HUES64 (cell line): ENCODE data around the gene LRRC4C.

Experiments used
- H3K27ac ChIP-seq: 2 replicates; pipeline ENCODE4 v1.7.0; 2013; ENCODE audit warnings: low read depth, low read length, inconsistent platforms
- H3K27me3 ChIP-seq: 2 replicates; pipeline ENCODE4 v1.6.1; 2013; ENCODE audit warnings: mild to moderate bottlenecking, low read length; ENCODE audit not compliant: insufficient read depth
- H3K36me3 ChIP-seq: 2 replicates; pipeline ENCODE4 v1.6.1; 2013; ENCODE audit warnings: mild to moderate bottlenecking, low read length; ENCODE audit not compliant: insufficient read depth
- H3K4me1 ChIP-seq: 2 replicates; pipeline ENCODE4 v1.6.1; 2013; ENCODE audit warnings: mild to moderate bottlenecking, low read length, moderate library complexity; ENCODE audit not compliant: insufficient read depth
- H3K4me3 ChIP-seq: 2 replicates; pipeline ENCODE4 v1.5.1; 2013; ENCODE audit warnings: mild to moderate bottlenecking, low read length, moderate library complexity
- H3K9ac ChIP-seq: 2 replicates; pipeline ENCODE4 v1.6.1; 2013; ENCODE audit warnings: mild to moderate bottlenecking, low read depth, low read length
- H3K9me3 ChIP-seq: 2 replicates; pipeline ENCODE4 v1.6.1; 2013; ENCODE audit warnings: low read depth, low read length; ENCODE audit not compliant: insufficient read depth
- WGBS: fragments of 150-250, 120-280 bp; methylation state at CpG from one replicate; pipeline ENCODE4 v1.1.7; 2013; ENCODE audit warnings: missing lambda C conversion rate; 5-methylcytosine and 5-hydroxymethylcytosine counted together

Gene LRRC4C

GRCh38 chr11:40190294-40190693 is 1269.2 kb downstream of the LRRC4C start:
- Histone ChIP-seq H3K27me3 (no peaks in the 10 kb centered on the region; the same call in 1 of the 2 replicates), H3K9ac (no peak overlapping the region), H3K27ac (no peak overlapping the region), H3K36me3 (no peaks in the 10 kb centered on the region), H3K4me3 (no peak overlapping the region), H3K9me3 (no peaks in the 10 kb centered on the region), H3K4me1 (no peaks in the 10 kb centered on the region)
- WGBS, result 85% methylated on average over 5 of the region's 5 CpGs

DNA sequence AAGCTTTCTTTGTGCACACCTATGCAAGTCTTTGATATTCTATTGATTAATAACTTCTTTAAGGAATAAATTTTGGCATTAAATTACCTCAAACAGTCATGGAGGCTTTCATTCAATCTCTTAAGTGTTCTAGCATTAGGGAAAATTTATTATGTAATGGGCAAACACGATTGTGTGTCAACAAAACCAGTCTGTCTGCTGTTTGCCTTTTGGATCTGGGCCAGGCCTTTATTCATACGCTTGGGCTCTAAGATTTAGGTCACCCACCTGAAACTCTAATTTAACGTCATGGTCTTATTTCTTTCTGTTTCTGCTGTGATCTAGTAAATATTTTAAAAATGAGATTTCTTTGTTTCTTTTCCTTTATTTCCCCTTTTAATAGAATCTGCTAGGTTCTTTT is 1270.6 kb downstream of the LRRC4C start:
- Histone ChIP-seq H3K27me3 (no peaks in the 10 kb centered on the region; the same call in 1 of the 2 replicates), H3K9ac (no peak overlapping the region), H3K27ac (no peak overlapping the region), H3K4me3 (no peak overlapping the region), H3K36me3 (no peaks in the 10 kb centered on the region), H3K4me1 (no peaks in the 10 kb centered on the region), H3K9me3 (no peaks in the 10 kb centered on the region)
- 91% methylated on average over 2 of the region's 3 CpGs for WGBS

DNA sequence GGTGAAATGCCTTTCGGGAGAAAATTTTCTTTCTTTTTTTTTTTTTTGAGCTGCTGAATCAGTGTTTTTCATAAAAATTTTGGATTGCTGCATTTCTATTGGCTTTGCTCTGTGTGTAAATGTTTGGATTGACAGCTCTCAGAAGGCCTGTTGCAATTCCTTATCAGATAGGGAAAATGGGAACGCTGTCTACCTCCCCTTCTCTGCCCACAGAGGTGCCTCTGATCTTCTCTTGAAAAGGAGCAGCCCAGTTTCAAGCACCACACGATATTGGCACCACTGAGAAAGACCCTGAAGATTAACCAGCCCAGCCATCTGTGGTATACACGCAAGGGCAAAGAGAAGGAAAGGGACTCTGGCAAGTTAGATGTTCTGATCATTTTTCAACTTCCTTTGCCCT is 1272.2 kb downstream of the LRRC4C start:
- H3K4me1 ChIP-seq, result no peaks in the 10 kb centered on the region
- no peaks in the 10 kb centered on the region for H3K36me3 ChIP-seq
- H3K27ac ChIP-seq, result no peak overlapping the region
- H3K4me3 ChIP-seq, result no peak overlapping the region
- H3K9ac ChIP-seq, result no peak overlapping the region
- H3K9me3 ChIP-seq, result no peaks in the 10 kb centered on the region
- WGBS, result 88% methylated on average over 4 of the region's 4 CpGs
- H3K27me3 ChIP-seq, result no peaks in the 10 kb centered on the region; the same call in 1 of the 2 replicates

GRCh38 chr11:40186437-40187263 is 1272.8 kb downstream of the LRRC4C start:
- H3K4me3 ChIP-seq, result no peak overlapping the region
- H3K36me3 ChIP-seq, result no peaks in the 10 kb centered on the region
- H3K27ac ChIP-seq, result no peak overlapping the region
- H3K4me1 ChIP-seq, result no peaks in the 10 kb centered on the region
- H3K9ac ChIP-seq, result no peak overlapping the region
- no peaks in the 10 kb centered on the region for H3K9me3 ChIP-seq
- H3K27me3 ChIP-seq, result no peaks in the 10 kb centered on the region; the same call in 1 of the 2 replicates
- WGBS, result 89% methylated on average over 12 of the region's 13 CpGs

DNA sequence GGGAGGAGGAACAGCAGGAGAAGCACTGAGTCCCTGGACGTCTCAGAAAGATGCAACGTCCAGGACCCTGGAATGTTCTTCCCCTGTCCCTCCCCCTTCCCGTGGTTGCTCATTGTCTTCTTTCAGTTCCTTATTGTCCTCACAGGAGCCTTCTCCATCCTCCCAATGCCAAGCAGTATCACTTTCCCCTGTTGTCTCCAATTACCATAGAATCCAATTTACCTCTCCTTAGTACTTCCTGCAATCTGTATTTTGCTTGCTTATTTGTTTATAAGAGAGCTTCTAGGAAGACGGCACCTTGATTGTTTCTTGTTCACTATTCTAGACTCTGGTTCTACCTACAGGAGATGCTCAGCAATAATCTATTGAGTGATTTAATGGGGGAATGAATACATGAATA is 1273.7 kb downstream of the LRRC4C start:
- Histone ChIP-seq H3K27ac (no peak overlapping the region), H3K9me3 (no peaks in the 10 kb centered on the region), H3K4me3 (no peak overlapping the region), H3K27me3 (no peaks in the 10 kb centered on the region; the same call in 1 of the 2 replicates), H3K9ac (no peak overlapping the region), H3K4me1 (no peaks in the 10 kb centered on the region), H3K36me3 (no peaks in the 10 kb centered on the region)
- 81% methylated on average over 3 of the region's 4 CpGs for WGBS

- Histone ChIP-seq H3K27me3 (no peaks in the 10 kb centered on the region; the same call in 1 of the 2 replicates), H3K27ac (no peak overlapping the region), H3K36me3 (no peaks in the 10 kb centered on the region), H3K9ac (no peak overlapping the region), H3K4me1 (no peaks in the 10 kb centered on the region), H3K4me3 (no peak overlapping the region), H3K9me3 (no peaks in the 10 kb centered on the region)
- WGBS, result 90% methylated on average over 4 of the region's 5 CpGs
These were observed 1276.1 kb downstream of the LRRC4C start for GRCh38 chr11:40183073-40184064.

DNA sequence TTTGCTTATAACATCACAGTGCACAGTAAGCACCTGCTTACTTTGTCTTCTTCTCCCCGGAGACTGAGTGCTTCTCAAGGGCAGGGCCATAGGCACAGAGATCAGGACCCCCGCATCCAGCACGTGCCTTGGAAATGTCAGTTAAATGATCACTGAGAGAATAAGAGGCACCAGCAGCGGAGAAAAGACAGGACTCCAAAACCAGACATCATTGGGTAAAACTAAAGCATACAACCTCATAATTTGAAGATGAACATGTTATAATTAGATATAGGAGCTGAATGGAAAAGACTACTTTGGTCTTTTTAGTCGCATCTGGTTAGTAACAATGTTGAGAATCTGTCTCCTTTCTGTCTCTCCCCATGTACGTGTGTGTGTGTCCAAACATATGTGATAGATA is 1279.9 kb downstream of the LRRC4C start:
- H3K27ac ChIP-seq, result no peak overlapping the region
- no peaks in the 10 kb centered on the region for H3K27me3 ChIP-seq
- no peak overlapping the region for H3K4me3 ChIP-seq
- WGBS, result 90% methylated on average over 5 of the region's 6 CpGs
- no peaks in the 10 kb centered on the region for H3K9me3 ChIP-seq
- no peak overlapping the region for H3K9ac ChIP-seq
- no peaks in the 10 kb centered on the region for H3K36me3 ChIP-seq
- no peaks in the 10 kb centered on the region for H3K4me1 ChIP-seq

- H3K9me3 ChIP-seq, result no peaks in the 10 kb centered on the region
- no peaks in the 10 kb centered on the region for H3K27me3 ChIP-seq
- no peaks in the 10 kb centered on the region for H3K36me3 ChIP-seq
- H3K4me1 ChIP-seq, result no peaks in the 10 kb centered on the region
- no peak overlapping the region for H3K9ac ChIP-seq
- WGBS, result 93% methylated on average over 2 of the region's 2 CpGs
- H3K4me3 ChIP-seq, result no peak overlapping the region
- H3K27ac ChIP-seq, result no peak overlapping the region
These were observed 1281.0 kb downstream of the LRRC4C start for GRCh38 chr11:40178470-40178869.

DNA sequence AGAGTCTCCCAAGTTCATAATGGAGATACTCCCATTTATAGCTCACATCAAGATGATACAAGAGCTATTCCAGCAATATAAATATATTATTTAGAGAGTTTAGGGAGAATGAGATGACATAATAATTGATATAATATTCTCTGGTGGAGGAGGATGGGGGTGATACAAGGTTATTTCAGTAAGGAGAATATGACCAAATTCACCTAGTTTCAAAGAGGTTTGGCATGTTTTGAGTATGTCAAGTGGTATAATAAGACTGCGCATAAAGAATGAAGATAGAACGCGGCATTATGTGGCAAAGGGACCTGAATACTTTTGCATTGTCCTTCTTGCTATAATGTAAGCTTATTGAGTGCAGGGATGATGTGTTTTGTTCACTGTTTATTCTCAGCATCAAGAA is 1283.5 kb downstream of the LRRC4C start:
- Histone ChIP-seq H3K36me3 (no peaks in the 10 kb centered on the region), H3K4me1 (no peaks in the 10 kb centered on the region), H3K27ac (no peak overlapping the region), H3K9ac (no peak overlapping the region), H3K9me3 (no peaks in the 10 kb centered on the region), H3K4me3 (no peak overlapping the region), H3K27me3 (no peaks in the 10 kb centered on the region)
- 97% methylated on average over 3 of the region's 3 CpGs for WGBS

DNA sequence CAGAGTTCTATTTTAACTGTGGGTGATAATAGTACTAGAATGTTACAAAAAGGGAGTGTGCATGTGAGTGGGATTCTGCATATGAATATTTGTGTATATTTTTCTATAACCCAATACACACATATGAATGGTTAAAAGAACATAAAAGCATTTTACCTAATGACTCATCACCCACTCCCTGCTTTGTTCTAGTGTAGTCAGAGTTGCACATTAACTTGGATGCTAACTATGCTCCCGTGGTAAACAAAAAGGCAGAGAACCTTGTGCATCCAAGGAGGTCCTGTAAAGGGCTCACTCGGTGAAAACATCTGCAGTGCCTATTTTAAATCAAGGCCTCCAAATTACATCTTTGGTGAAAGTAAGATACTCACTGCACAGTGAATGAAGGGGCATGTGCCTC is 1289.4 kb downstream of the LRRC4C start:
- H3K9me3 ChIP-seq, result peaks cover 2% of the 10 kb centered on the region; the same call in 1 of the 2 replicates
- H3K4me3 ChIP-seq, result no peak overlapping the region
- no peak overlapping the region for H3K9ac ChIP-seq
- H3K27ac ChIP-seq, result no peak overlapping the region
- no peaks in the 10 kb centered on the region for H3K27me3 ChIP-seq
- no peaks in the 10 kb centered on the region for H3K36me3 ChIP-seq
- H3K4me1 ChIP-seq, result peaks cover 22% of the 10 kb centered on the region
- WGBS, result 45% methylated on average over 2 of the region's 2 CpGs

DNA sequence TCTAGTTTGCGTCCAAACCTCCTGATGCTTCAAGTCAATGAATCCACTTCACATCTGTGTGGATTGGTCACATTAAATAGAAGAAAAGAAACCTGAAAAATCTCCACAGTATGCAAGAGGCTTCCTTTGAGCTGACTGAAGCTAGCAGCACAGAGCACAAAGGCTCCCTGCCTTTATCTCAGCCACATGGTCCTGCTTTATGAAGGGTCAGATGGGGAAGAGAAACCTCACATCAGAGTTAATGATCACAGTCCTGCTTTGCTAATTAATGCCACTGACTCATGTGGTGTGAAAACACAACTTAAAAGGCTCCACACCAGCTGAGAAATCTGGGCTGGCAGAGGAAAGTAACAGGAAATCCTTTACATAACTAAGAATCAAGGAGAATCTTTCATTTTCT is 1291.0 kb downstream of the LRRC4C start:
- no CpG with 5 or more reads among the region's 1 CpG for WGBS

More for the DNA sequence above, 1291.0 kb downstream of the LRRC4C start:
- H3K27me3 ChIP-seq, result no peaks in the 10 kb centered on the region
- peaks cover 2% of the 10 kb centered on the region; the same call in 1 of the 2 replicates for H3K9me3 ChIP-seq
- H3K27ac ChIP-seq, result no peak overlapping the region
- H3K4me1 ChIP-seq, result peaks cover 22% of the 10 kb centered on the region
- no peak overlapping the region for H3K9ac ChIP-seq
- H3K4me3 ChIP-seq, result no peak overlapping the region
- no peaks in the 10 kb centered on the region for H3K36me3 ChIP-seq
